HG03064 (cell line): ENCODE measurements around the gene BTBD7.

Experiments
- ATAC-seq: cut with Tn5 transposase; IDR thresholded peaks from one replicate; pipeline ENCODE4 v1.9.1; 2021; ENCODE audit warnings: low read depth; ENCODE audit not compliant: unreplicated experiment

BTBD7 gene

GRCh38 chr14:93201155-93201704, 131.6 kb downstream of the BTBD7 start:
- ATAC-seq: no peak

GRCh38 chr14:93200553-93200952, 132.3 kb downstream of the BTBD7 start:
- no peak for ATAC-seq

GRCh38 chr14:93199031-93199430, 133.8 kb downstream of the BTBD7 start:
- no peak for ATAC-seq

- no peak for ATAC-seq
Measured at GRCh38 chr14:93195316-93195999, 137.4 kb downstream of the BTBD7 start.
